GM23248 (cell line): ENCODE measurements around the gene GPBAR1. TPM values are rescaled to one million over a fixed set of nuclear protein-coding genes. Genes with fewer than 3 reads are reported as not detected.

ENCODE experiments used
- DNase-seq: peaks from one replicate; pipeline ENCODE4 v3.0.0-alpha.2; 2015
- H2AFZ ChIP-seq: fragments of 200-600 bp; sonication (generic); 2 replicates; pipeline ENCODE4 v1.6.1; 2016; ENCODE audit warnings: antibody characterized with exemption
- H3F3A ChIP-seq: fragments of 200-600 bp; sonication (generic); 2 replicates; pipeline ENCODE4 v1.6.1; 2016; ENCODE audit warnings: mild to moderate bottlenecking, antibody characterized with exemption, mixed run types; ENCODE audit not compliant: insufficient read depth
- H3K27ac ChIP-seq: fragments of 200-600 bp; sonication (generic); 2 replicates; pipeline ENCODE4 v1.5.1; 2016; ENCODE audit warnings: mild to moderate bottlenecking
- H3K27me3 ChIP-seq: fragments of 200-600 bp; sonication (generic); replicated peaks from 2 replicates; pipeline ENCODE4 v1.6.1; 2016; ENCODE audit warnings: mild to moderate bottlenecking; ENCODE audit not compliant: insufficient read depth
- H3K36me3 ChIP-seq: fragments of 200-600 bp; sonication (generic); 2 replicates; pipeline ENCODE4 v1.6.1; 2016; ENCODE audit warnings: low read depth, mild to moderate bottlenecking
- H3K4me1 ChIP-seq: fragments of 200-600 bp; sonication (generic); 2 replicates; pipeline ENCODE4 v1.6.1; 2016; ENCODE audit warnings: mild to moderate bottlenecking; ENCODE audit not compliant: insufficient read depth
- H3K4me2 ChIP-seq: fragments of 200-600 bp; sonication (generic); one replicate; pipeline ENCODE4 v1.6.1; 2016; ENCODE audit warnings: mild to moderate bottlenecking; ENCODE audit not compliant: unreplicated experiment
- H3K4me3 ChIP-seq: fragments of 200-600 bp; sonication (generic); 2 replicates; pipeline ENCODE4 v1.5.1; 2016; ENCODE audit warnings: mild to moderate bottlenecking
- H3K79me2 ChIP-seq: fragments of 200-600 bp; sonication (generic); 2 replicates; pipeline ENCODE4 v1.6.1; 2016; ENCODE audit warnings: mild to moderate bottlenecking; ENCODE audit not compliant: insufficient read depth
- H3K9ac ChIP-seq: fragments of 200-600 bp; sonication (generic); 2 replicates; pipeline ENCODE4 v1.6.1; 2016; ENCODE audit warnings: mild to moderate bottlenecking
- H3K9me2 ChIP-seq: fragments of 200-600 bp; sonication (generic); 2 replicates; pipeline ENCODE4 v1.6.1; 2016; ENCODE audit warnings: mixed run types, mild to moderate bottlenecking, moderate library complexity; ENCODE audit not compliant: insufficient read depth
- H3K9me3 ChIP-seq: fragments of 200-600 bp; sonication (generic); one replicate; pipeline ENCODE4 v1.6.1; 2017; ENCODE audit warnings: low read depth
- H4K20me1 ChIP-seq: fragments of 200-600 bp; sonication (generic); 2 replicates; pipeline ENCODE4 v1.6.0; 2016; ENCODE audit not compliant: insufficient read depth
- EZH2 ChIP-seq: fragments of 200-600 bp; sonication (generic); IDR thresholded peaks from 2 replicates; pipeline ENCODE4 v1.6.1; 2018; ENCODE audit warnings: antibody characterized with exemption, mild to moderate bottlenecking; ENCODE audit not compliant: insufficient read depth, poor library complexity, severe bottlenecking
- EZH2phosphoT487 ChIP-seq: fragments of 200-600 bp; sonication (generic); IDR thresholded peaks from 2 replicates; pipeline ENCODE4 v1.6.1; 2018; ENCODE audit warnings: antibody characterized with exemption, moderate library complexity, mild to moderate bottlenecking, low read depth; ENCODE audit not compliant: insufficient read depth
- WGBS, 2 experiments: methylation state at CpG; one replicate each; pipeline ENCODE4 v1.1.6; 2015 to 2017; ENCODE audit warnings: low lambda C conversion rate in 2 of 2, low coverage in 1 of 2; ENCODE audit errors: missing lambda C conversion rate in 2 of 2; 5-methylcytosine and 5-hydroxymethylcytosine counted together
- in situ Hi-C: fragments of 300-500 bp; cut with MboI; formaldehyde crosslinking; loops from 2 replicates; pipeline ENCODE4 v1.15.0; 2020
- polyA plus RNA-seq: library from polyadenylated mRNA; unstranded; fragments of >200 nt; fragmentation: Nextera tagmentation; extraction: Ambion mirVana; gene quantifications from 2 replicates; pipeline ENCODE4 v1.2.1, GENCODE V29; 2016
- total RNA-seq: library from RNA; depleted of rRNA; stranded (reverse); fragments of >200 nt; shearing (Covaris generic); gene quantifications from 2 replicates; pipeline ENCODE4 v1.2.3, GENCODE V29; 2014

Gene GPBAR1
- total and polyA plus RNA-seq, 2 experiments from 2014 or later = not detected

DNA sequence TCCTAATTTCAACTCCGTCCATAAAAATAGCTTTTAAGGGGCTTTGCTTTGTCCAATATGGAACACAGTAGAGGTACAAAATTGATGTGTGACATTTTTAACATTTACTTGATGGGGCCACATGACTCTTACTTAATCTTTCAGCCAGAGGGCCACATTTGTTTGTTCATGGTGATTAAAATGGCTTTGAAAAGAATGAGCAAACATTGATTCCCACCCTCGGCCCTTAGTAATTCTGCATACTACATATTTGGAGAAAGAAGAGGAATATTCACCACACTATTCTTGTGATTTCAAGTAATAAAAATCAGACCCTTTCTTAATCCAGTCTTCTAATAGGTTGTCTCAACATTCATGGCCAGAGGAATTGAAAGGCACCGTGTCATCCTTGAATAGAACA is 26.3 kb upstream of the GPBAR1 start:
- H3F3A ChIP-seq = peaks cover 51% of the 10 kb centered on the region
- no peak for TF ChIP-seq EZH2
- no peak for TF ChIP-seq EZH2phosphoT487
- no peaks in the 10 kb centered on the region for H3K9me2 ChIP-seq
- no peak overlapping the region for H2AFZ ChIP-seq
- peaks cover 95% of the 10 kb centered on the region for H3K79me2 ChIP-seq
- 53 to 54% methylated on average over 3 of the region's 3 CpGs for WGBS, 2 experiments
- H3K9me3 ChIP-seq = no peaks in the 10 kb centered on the region
- no peak overlapping the region for H3K9ac ChIP-seq
- no peaks in the 10 kb centered on the region for H3K27me3 ChIP-seq
- in situ Hi-C loops = no loop called here
- H3K4me2 ChIP-seq = no peak overlapping the region
- no peak overlapping the region for H3K27ac ChIP-seq
- no peak overlapping the region for H3K4me3 ChIP-seq
- DNase-seq = no peak
- H3K36me3 ChIP-seq = peaks cover 88% of the 10 kb centered on the region
- H3K4me1 ChIP-seq = peaks cover 20% of the 10 kb centered on the region
- peaks cover 5% of the 10 kb centered on the region; the same call in 1 of the 2 replicates for H4K20me1 ChIP-seq

DNA sequence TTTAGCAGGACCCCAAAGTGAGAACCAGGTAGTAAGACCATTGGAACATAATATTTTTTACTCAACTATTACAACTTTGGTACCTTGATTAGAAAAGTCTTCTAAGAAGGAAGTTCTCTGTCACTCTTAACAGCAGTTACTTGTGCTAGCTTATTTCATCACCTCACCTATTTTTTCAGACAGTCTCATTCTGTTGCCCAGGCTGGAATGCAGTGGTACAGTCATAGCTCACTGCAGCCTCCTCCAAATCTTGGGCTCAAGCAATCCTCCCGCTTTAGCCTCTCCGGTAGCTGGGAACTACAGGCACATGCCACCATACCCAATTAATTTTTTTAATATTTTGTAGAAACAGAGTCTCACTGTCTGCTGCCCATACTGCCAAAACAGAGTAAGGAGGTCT is 25.8 kb upstream of the GPBAR1 start:
- TF ChIP-seq EZH2phosphoT487 (no peak), EZH2 (no peak)
- Histone ChIP-seq H3K4me2 (no peak overlapping the region), H3F3A (peaks cover 46% of the 10 kb centered on the region), H3K9me2 (no peaks in the 10 kb centered on the region), H3K9ac (no peak overlapping the region), H2AFZ (no peak overlapping the region), H3K27ac (no peak overlapping the region), H3K4me3 (no peak overlapping the region), H3K27me3 (no peaks in the 10 kb centered on the region), H3K79me2 (peaks cover 96% of the 10 kb centered on the region), H4K20me1 (peaks cover 5% of the 10 kb centered on the region; the same call in 1 of the 2 replicates), H3K4me1 (peaks cover 15% of the 10 kb centered on the region), H3K36me3 (peaks cover 93% of the 10 kb centered on the region), H3K9me3 (no peaks in the 10 kb centered on the region)
- in situ Hi-C loops = no loop called here
- DNase-seq = peak; percentile 19
- 98 to 100% methylated on average over 2 of the region's 2 CpGs for WGBS, 2 experiments

DNA sequence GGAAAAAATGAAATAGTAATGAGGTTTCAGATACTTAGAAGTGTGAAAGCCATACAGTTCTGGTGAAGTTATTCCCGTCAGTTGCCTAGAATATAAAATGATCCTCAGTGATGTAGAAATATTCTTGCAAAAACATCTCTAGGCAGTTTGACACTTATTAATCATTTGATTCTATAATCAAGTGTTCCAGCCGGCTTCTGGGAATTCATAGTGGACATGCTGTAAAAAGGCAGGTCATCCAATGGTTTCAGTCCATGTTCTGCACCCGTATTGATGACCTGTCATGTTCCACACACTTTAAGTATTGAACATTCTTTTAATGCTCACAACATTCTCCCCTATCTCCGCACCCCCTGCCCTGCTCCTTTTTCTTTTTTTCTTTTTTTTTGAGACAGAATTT is 24.0 kb upstream of the GPBAR1 start:
- H3K9me2 ChIP-seq = no peaks in the 10 kb centered on the region
- no peak overlapping the region for H3K4me3 ChIP-seq
- in situ Hi-C loops = no loop called here
- H3K4me2 ChIP-seq = no peak overlapping the region
- no peak overlapping the region for H2AFZ ChIP-seq
- no peaks in the 10 kb centered on the region for H3K9me3 ChIP-seq
- peaks cover 29% of the 10 kb centered on the region; the same call in 1 of the 2 replicates for H3F3A ChIP-seq
- peaks cover 96% of the 10 kb centered on the region for H3K79me2 ChIP-seq
- no peak for DNase-seq
- no peak overlapping the region for H3K27ac ChIP-seq
- no peak for TF ChIP-seq EZH2
- no peak for TF ChIP-seq EZH2phosphoT487
- peaks cover 5% of the 10 kb centered on the region; the same call in 1 of the 2 replicates for H4K20me1 ChIP-seq
- no peaks in the 10 kb centered on the region for H3K27me3 ChIP-seq
- peaks cover 94% of the 10 kb centered on the region for H3K36me3 ChIP-seq
- no peak overlapping the region for H3K9ac ChIP-seq
- 88 to 92% methylated on average over 4 of the region's 4 CpGs for WGBS, 2 experiments
- no peaks in the 10 kb centered on the region for H3K4me1 ChIP-seq

DNA sequence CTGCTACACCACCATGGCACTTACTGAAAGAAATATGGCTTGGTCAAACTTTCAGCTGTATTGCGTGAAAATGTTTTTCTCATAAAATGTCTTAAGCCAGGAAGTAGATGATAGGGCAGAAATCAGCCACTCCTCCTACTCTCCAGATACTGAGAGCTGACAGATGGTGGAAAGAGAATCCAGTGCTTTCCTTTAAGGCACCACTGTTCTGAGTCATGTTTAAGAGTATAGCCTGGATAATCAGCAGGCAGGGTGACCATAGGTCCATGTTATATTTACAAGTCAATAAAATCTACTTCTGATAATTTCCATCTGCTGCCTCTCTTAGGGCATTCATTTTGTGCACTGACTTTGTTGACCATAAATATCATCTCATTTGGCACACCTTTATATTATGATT is 21.9 kb upstream of the GPBAR1 start:
- no peak for DNase-seq
- H4K20me1 ChIP-seq = no peaks in the 10 kb centered on the region

DNA sequence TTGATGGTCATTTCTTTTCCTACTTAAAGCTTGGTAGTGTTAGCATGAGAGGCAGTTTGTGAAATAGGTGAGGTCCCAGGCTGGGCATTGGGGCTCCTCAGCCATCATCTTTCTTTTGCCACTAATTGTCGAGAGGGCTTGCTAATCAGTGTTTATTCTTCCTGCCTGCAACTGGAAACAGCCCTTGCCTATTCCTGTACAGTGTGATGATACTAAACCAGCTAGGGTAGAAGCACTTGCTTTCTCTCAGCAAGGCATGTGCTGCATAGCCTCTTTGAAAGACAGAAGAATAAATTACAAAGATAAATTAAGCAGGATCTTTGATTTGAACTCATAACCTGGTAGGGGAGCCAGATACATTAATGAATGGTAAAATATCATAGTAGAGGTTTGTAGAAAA is 16.6 kb upstream of the GPBAR1 start:
- in situ Hi-C loops = no loop called here
- Histone ChIP-seq H4K20me1 (no peaks in the 10 kb centered on the region), H3K36me3 (peaks cover 98% of the 10 kb centered on the region)

More for the DNA sequence above, 21.9 kb upstream of the GPBAR1 start:
- H3K27me3 ChIP-seq = no peaks in the 10 kb centered on the region
- no peak overlapping the region for H3K4me2 ChIP-seq
- H3K9me2 ChIP-seq = no peaks in the 10 kb centered on the region
- H3K27ac ChIP-seq = no peak overlapping the region
- no peak overlapping the region for H2AFZ ChIP-seq
- 92 to 96% methylated on average over 1 of the region's 1 CpG for WGBS, 2 experiments
- no peak overlapping the region for H3K4me3 ChIP-seq
- H3K36me3 ChIP-seq = peaks cover 98% of the 10 kb centered on the region
- in situ Hi-C loops = no loop called here
- peaks cover 37% of the 10 kb centered on the region; the same call in 1 of the 2 replicates for H3F3A ChIP-seq
- H3K79me2 ChIP-seq = peaks cover 96% of the 10 kb centered on the region
- TF ChIP-seq EZH2 = no peak
- TF ChIP-seq EZH2phosphoT487 = no peak
- H3K9ac ChIP-seq = no peak overlapping the region
- no peaks in the 10 kb centered on the region for H3K4me1 ChIP-seq
- H3K9me3 ChIP-seq = no peaks in the 10 kb centered on the region

More for the DNA sequence above, 16.6 kb upstream of the GPBAR1 start:
- Histone ChIP-seq H3K4me1 (no peaks in the 10 kb centered on the region), H3K79me2 (peaks cover 96% of the 10 kb centered on the region), H3K9me3 (no peaks in the 10 kb centered on the region), H3K9me2 (no peaks in the 10 kb centered on the region), H3F3A (peaks cover 60% of the 10 kb centered on the region), H3K27ac (no peak overlapping the region), H3K27me3 (no peaks in the 10 kb centered on the region), H3K4me2 (no peak overlapping the region), H3K9ac (no peak overlapping the region), H2AFZ (no peak overlapping the region), H3K4me3 (no peak overlapping the region)
- no peak for DNase-seq
- no peak for TF ChIP-seq EZH2phosphoT487
- no peak for TF ChIP-seq EZH2
- WGBS, 2 experiments = 91 to 100% methylated on average over 1 of the region's 1 CpG
